Measurements from ENCODE around the gene TAMALIN. TPM values are rescaled to one million over a fixed set of nuclear protein-coding genes. Genes with fewer than 3 reads are reported as not detected.
A peak's percentile ranks its signal among the peaks of the same experiment; 100 is the strongest.

TAMALIN gene
- total RNA-seq, 6 experiments from 2014 or later = 0.24 to 1.00 (median 0.69) TPM

- H3K9me3 Mint-ChIP-seq = no peaks in the 10 kb centered on the region
- H3K4me3 Mint-ChIP-seq = no peak overlapping the region
- H3K27ac Mint-ChIP-seq = no peak overlapping the region
- H3K27me3 Mint-ChIP-seq (ENCODE audit: insufficient read depth) = peaks cover 15% of the 10 kb centered on the region
- H3K36me3 Mint-ChIP-seq (ENCODE audit: low read depth) = no peaks in the 10 kb centered on the region
- DNase-seq = no peak
- no peak for TF ChIP-seq CTCF (IDR thresholded peaks at IDR 0.05)
- peaks cover 10% of the 10 kb centered on the region; the same call in 1 of the 2 replicates for H3K4me1 Mint-ChIP-seq (ENCODE audit: low read depth)
These were observed 1.3 kb downstream of the TAMALIN start for GRCh38 chr12:52007982-52008510.

GRCh38 chr12:52009081-52009751 lies 2.5 kb downstream of the TAMALIN start:
- H3K27ac Mint-ChIP-seq = no peak overlapping the region
- H3K4me3 Mint-ChIP-seq = no peak overlapping the region
- H3K9me3 Mint-ChIP-seq = no peaks in the 10 kb centered on the region

GRCh38 chr12:52010152-52010622 lies 3.4 kb downstream of the TAMALIN start:
- H3K4me3 Mint-ChIP-seq = no peak overlapping the region
- H3K4me1 Mint-ChIP-seq (ENCODE audit: low read depth) = peaks cover 4% of the 10 kb centered on the region; the same call in 1 of the 2 replicates
- H3K36me3 Mint-ChIP-seq (ENCODE audit: low read depth) = no peaks in the 10 kb centered on the region
- H3K27me3 Mint-ChIP-seq (ENCODE audit: insufficient read depth) = peaks cover 10% of the 10 kb centered on the region
- peak; percentile 11 for DNase-seq
- TF ChIP-seq CTCF (IDR thresholded peaks at IDR 0.05) = no peak
- H3K9me3 Mint-ChIP-seq = no peaks in the 10 kb centered on the region
- no peak overlapping the region; the same call in 1 of the 2 replicates for H3K27ac Mint-ChIP-seq

More at GRCh38 chr12:52009081-52009751, 2.5 kb downstream of the TAMALIN start:
- DNase-seq = no peak
- TF ChIP-seq CTCF (IDR thresholded peaks at IDR 0.05) = no peak
- peaks cover 6% of the 10 kb centered on the region; the same call in 1 of the 2 replicates for H3K4me1 Mint-ChIP-seq (ENCODE audit: low read depth)
- no peaks in the 10 kb centered on the region for H3K36me3 Mint-ChIP-seq (ENCODE audit: low read depth)
- H3K27me3 Mint-ChIP-seq (ENCODE audit: insufficient read depth) = peaks cover 15% of the 10 kb centered on the region

GRCh38 chr12:52010692-52011601 lies 4.2 kb downstream of the TAMALIN start:
- no peak for TF ChIP-seq CTCF (IDR thresholded peaks at IDR 0.05)
- DNase-seq = no peak
- H3K9me3 Mint-ChIP-seq = no peaks in the 10 kb centered on the region
- peaks cover 4% of the 10 kb centered on the region; the same call in 1 of the 2 replicates for H3K4me1 Mint-ChIP-seq (ENCODE audit: low read depth)
- no peaks in the 10 kb centered on the region for H3K36me3 Mint-ChIP-seq (ENCODE audit: low read depth)
- H3K4me3 Mint-ChIP-seq = no peak overlapping the region
- peaks cover 9% of the 10 kb centered on the region for H3K27me3 Mint-ChIP-seq (ENCODE audit: insufficient read depth)
- no peak overlapping the region; the same call in 1 of the 2 replicates for H3K27ac Mint-ChIP-seq

- no peak overlapping the region for H3K4me3 Mint-ChIP-seq
- no peak for TF ChIP-seq CTCF (IDR thresholded peaks at IDR 0.05)
- no peaks in the 10 kb centered on the region; the same call in 1 of the 2 replicates for H3K4me1 Mint-ChIP-seq (ENCODE audit: low read depth)
- H3K9me3 Mint-ChIP-seq = no peaks in the 10 kb centered on the region
- no peaks in the 10 kb centered on the region for H3K36me3 Mint-ChIP-seq (ENCODE audit: low read depth)
- peaks cover 2% of the 10 kb centered on the region; the same call in 1 of the 2 replicates for H3K27me3 Mint-ChIP-seq (ENCODE audit: insufficient read depth)
- no peak for DNase-seq
- H3K27ac Mint-ChIP-seq = no peak overlapping the region
These were observed 5.0 kb downstream of the TAMALIN start for GRCh38 chr12:52011602-52012214.
